HG03558 (cell line): ENCODE results near the gene CGB1.
"Not testable (repeated sequence)": the region's sequence is repeated elsewhere in the genome, so short reads cannot be mapped to it uniquely, and the experiment has no call there.

Experiments
- ATAC-seq: cut with Tn5 transposase; IDR thresholded peaks from one replicate; pipeline ENCODE4 v1.9.1; 2021; ENCODE audit warnings: moderate number of reproducible peaks; ENCODE audit not compliant: unreplicated experiment; ENCODE audit errors: extremely low read depth

CGB1 gene

DNA sequence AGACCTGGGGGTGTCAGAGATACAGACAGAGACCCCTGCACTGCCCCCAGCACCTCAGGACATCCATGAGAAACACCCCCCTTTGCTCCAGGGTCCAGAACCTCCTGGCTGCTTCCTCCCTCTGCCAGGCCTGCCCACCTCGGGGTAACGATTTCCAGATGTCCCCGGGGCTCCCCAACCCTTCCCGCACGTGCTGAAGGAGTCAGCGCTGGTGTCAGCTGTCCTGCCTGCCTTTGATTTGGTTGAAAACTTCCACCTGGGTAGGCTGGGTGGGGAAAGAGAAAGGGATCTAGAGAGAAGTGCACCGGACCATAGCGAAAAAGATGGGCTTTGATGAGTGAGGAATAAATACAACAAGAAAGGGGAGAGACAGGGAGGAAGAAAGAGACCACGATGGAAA, 22.4 kb upstream of the CGB1 start:
- no peak for ATAC-seq

DNA sequence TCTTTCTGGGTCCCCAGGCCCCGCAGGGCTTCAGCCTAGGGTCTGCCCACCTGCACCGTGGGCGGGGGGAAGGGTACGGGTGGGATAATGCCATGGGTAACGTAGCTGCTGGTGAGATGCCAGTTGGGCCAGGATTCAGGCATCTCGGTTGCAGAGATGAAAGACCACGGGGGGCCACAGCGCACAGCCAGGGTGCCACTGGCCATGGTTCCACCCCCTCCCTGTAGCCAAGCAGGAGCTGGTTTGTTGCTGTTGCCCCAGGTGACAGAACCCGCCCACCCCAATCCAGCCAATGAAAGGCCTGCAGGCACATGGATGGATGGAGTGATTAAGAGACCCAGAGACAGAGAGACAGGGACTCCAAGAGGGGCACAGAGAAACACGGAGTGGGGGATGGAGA, 21.9 kb upstream of the CGB1 start:
- ATAC-seq, result no peak

DNA sequence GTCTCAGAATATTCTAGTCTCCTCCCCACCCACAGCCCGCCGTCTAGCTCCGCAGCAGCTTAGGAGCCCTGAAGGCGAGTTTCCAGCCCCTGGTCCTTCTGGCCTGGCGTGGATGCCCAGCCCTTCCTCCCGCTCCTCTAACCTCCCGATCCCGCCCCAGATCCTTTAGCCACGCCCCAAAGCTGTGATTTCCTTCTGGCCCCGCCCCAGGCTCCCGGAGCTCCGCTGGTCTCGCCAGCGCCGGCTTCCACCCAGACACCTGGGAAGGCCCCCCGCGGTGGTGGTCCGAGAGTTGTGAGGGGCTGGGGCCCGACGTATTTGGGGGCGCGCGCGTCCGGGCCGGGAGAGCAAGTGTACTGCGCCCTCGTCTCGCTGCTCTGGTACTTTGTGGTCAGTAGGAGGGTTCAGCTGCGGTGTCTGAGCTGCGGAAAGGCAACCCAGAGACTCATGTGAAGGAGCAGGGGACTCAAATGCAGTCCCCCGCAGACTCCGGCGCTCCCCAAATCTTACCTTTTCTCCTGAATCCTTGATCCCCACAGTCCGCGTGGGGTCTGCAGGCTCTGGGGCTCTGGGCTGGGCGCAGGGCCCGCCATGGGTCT, 21.0 kb upstream of the CGB1 start, which contains the start of gene CGB7:
Gene CGB7 (minus strand): TSS at position 114 of the 599 bp plus-strand sequence. CDS start 2,374 bp downstream, outside the sequence.
- ATAC-seq, result no peak

DNA sequence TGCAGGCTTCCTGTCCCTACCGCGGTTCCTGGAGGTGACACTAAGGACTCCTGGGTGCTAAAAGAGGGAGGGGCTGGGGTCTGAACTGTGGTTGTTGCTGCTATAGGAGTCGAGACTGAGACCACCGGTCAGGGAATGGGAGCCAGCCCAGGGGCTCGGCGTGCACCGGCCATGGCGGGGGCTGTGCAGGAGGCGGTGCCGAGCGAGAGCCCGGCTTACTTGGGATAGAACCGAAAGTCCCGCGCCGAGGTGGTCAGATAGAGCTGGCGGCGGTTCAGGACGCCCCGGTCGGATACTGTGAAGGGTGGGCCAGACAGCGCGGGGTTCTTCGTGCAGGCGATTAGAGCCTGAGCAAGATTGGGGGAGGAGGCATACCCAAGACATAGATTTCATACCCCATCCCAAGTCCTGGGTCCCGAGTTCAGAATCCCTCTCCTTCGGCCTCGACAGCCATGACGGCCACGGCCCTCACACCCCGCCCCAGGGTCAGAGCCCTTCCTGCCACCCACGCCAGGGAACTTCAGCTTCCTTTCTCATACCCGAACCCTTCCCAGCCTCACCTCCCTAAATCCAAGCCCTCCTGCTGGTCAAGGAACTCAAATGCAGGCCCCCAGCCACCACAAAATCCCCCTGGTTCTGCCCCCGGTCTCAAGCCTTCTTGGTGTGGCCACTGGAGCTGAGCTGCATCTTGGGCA, 20.4 kb upstream of the CGB1 start:
- not testable (repeated sequence) for ATAC-seq

DNA sequence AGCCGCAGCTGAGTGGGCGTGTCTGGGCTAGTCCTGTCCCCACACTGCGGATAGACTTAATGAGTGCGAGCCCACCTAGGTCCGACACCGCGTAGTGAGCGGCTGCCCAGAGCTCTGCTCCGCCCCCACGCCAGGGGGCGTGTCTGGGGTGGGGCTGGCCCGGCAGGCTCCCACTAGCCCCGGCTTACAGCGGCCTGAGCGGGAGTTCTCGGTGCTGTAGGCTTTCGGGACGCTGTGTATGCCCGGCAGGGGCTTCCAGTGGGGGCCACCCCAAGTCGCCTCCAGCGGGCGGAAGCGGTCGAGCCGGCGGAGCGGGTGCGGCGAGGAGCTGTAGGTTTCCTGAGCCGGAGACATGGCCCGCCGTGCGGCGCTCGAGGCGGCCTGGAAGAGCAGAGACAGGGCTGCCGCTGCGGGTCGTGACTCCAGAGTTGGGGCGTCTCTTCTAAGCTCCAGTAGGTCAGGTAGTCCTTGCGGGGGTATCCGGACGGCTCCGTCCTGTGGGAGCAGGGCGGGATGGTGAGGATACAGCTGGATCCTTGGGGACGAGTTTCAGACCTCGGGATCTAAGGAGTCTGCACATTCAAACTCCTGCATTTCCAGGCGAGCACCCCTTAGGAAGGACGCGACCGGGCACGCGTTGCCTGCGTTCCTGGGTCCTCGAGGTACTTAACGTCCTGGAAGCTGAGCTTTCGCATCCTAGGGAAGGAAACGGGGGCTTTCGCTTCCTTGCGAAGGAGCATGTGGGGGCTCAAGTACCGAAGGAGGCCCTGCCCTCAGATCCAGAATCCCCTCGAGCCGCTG, 19.6 kb upstream of the CGB1 start:
- no peak for ATAC-seq

DNA sequence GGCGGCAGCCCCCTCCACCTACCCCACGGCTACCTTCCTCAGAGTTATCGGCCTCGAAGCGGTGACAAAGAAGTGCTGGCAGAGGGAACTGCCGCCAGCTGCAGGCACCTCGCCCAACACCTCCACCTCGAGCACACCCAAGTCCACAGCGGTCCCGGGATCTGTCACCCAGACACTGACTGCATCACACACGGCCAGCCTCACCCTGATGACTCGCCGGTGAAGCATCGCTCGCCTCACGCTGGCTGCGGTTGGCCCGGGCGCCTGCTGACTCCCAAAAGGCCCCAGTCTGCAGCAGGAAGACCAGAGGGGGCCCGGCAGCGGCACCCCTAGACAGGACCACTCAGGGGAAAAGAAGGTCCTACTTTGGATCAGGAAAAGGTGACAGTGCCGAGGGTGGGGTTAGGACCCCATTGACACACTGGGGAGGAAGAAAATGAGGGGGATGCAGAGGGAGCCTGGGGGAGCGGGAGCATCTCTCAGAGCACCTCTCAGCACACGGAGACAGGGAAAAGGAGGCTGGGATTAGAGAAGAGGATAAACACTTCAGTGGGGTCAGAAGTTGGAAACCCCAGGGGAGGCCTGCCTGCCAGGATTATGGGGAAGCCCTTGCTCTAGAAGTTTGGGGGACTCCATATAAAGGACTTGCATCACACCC, 13.8 kb upstream of the CGB1 start:
- ATAC-seq, result not testable (repeated sequence)

DNA sequence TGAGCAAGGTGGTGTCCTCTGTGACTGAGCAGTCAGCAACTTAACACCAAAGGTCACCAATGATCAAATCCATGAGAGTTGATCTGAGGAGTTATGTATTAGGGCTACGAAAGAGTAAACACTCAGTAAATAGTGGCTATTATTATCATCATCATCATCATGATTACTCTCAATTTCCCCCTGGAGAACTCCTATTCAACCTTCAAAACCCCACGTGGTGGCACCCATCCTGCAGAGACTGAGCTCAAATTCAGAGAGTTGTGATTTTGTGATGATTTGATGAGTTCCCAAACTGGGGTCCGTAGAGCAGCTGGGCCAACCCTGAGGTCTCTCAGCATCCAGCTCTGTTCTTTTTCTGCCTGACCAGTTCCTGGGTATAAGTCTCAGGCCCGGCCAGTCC, 13.1 kb upstream of the CGB1 start:
- ATAC-seq, result not testable (repeated sequence)

DNA sequence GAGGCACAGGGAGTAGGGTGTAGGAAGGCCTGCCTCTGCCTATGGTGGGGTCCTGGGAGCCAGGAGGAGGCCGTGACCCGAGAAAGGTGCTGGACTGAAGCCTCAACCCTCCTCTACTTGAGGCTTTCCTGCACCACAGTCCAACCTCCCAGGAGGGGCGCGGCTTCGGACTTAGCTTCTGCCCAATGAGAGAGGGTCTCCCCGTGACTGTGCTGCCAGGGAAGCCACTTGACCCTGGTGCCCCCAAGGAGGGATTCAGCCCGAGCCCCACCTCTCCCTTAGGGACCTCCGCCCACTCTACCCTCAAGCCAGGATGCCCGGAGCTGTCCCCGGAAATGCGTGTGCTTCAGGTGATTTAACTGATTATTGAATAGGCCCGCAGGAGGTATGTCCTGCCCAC, 12.3 kb upstream of the CGB1 start, which contains the start of gene CGB8:
Gene CGB8 (minus strand): TSS at position 101 of the 400 bp plus-strand sequence. CDS start 372 bp downstream, outside the sequence.
- ATAC-seq, result not testable (repeated sequence)

DNA sequence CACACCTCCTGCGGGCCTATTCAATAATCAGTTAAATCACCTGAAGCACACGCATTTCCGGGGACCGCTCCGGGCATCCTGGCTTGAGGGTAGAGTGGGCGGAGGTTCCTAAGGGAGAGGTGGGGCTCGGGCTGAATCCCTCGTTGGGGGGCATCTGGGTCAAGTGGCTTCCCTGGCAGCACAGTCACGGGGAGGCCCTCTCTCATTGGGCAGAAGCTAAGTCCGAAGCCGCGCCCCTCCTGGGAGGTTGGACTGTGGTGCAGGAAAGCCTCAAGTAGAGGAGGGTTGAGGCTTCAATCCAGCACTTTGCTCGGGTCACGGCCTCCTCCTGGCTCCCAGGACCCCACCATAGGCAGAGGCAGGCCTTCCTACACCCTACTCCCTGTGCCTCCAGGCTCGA, 6.9 kb upstream of the CGB1 start, which contains the start of gene CGB5:
Gene CGB5 (plus strand): TSS at position 301 of the 400 bp plus-strand sequence. CDS start 362 bp downstream, outside the sequence.
- not testable (repeated sequence) for ATAC-seq

DNA sequence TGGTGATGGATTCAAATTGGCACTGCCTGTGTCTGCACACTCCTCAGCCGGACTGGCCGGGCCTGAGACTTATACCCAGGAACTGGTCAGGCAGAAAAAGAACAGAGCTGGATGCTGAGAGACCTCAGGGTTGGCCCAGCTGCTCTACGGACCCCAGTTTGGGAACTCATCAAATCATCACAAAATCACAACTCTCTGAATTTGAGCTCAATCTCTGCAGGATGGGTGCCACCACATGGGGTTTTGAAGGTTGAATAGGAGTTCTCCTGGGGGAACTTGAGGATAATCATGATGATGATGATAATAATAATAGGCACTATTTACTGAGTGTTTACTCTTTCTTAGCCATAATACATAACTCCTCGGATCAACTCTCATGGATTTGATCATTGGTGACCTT, 6.0 kb upstream of the CGB1 start:
- ATAC-seq, result not testable (repeated sequence)

DNA sequence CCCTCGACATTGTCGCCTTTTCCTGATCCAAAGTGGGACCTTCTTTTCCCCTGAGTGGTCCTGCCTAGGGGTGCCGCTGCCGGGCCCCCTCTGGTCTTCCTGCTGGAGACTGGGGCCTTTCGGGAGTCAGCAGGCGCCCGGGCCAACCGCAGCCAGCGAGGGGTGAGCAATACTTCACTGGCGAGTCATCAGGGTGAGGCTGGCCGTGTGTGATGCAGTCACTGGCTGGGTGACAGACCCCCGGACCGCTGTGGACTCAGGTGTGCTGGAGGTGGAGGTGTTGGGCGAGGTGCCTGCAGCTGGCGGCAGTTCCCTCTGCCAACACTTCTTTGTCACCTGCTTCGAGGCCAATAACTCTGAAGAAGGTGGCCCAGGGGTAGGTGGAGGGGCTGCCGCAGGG, 5.5 kb upstream of the CGB1 start:
- no peak for ATAC-seq

DNA sequence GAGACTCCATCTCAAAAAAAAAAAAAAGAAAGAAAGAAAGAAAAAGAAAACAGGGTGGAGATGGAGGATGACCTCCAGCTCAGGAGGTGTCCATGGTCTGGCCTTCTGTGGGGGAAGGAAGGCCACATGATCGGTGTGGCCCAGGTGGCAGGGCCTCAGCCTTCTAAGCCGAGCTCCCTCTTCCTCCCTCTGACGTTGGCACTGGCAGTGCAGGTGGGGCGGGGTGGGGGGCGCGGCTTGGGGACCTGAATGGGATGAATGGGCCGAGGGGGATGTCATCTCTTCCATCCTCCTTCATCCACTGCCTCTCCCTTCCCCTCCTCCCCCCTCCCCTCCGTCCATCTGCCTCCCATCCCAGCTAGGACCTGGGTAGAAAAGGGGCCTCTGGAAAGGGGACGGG, 3.0 kb upstream of the CGB1 start:
- not testable (repeated sequence) for ATAC-seq

DNA sequence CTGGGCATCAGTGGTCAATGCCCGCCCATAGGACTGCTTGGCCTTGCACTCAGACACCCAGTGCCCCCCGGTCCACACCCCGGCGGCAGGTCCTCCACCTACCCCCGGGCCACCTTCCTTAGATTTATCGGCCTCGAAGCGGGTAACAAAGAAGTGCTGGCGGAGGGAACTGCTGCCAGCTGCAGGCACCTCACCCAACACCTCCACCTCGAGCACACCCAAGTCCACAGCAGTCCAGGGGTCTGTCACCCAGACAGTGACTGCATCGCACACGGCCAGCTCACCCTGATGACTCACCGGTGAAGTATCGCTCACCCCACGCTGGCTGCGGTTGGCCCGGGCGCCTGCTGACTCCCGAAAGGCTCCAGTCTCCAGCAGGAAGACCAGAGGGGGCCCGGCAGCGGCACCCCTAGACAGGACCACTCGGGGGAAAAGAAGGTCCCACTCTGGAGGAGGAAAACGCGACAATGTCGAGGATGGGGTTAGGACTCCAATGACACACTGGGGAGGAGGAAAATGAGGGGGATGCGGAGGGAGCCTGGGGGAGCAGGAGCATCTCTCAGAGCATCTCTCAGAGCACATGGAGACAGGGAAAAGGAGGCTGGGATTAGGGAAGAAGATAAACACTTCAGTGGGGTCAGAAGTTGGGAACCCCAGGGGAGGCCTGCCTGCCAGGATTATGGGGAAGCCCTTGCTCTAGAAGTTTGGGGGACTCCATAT, 2.0 kb upstream of the CGB1 start:
- not testable (repeated sequence) for ATAC-seq

DNA sequence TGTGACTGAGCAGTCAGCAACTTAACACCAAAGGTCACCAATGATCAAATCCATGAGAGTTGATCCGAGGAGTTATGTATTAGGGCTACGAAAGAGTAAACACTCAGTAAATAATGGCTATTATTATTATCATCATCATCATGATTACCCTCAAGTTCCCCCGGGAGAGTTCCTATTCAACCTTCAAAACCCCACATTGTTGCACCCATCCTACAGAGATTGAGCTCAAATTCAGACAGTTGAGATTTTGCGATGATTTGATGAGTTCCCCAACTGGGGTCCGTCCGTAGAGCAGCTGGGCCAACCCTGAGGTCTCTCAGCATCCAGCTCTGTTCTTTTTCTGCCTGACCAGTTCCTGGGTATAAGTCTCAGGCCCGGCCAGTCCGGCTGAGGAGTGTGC, 1.4 kb upstream of the CGB1 start:
- ATAC-seq, result not testable (repeated sequence)

DNA sequence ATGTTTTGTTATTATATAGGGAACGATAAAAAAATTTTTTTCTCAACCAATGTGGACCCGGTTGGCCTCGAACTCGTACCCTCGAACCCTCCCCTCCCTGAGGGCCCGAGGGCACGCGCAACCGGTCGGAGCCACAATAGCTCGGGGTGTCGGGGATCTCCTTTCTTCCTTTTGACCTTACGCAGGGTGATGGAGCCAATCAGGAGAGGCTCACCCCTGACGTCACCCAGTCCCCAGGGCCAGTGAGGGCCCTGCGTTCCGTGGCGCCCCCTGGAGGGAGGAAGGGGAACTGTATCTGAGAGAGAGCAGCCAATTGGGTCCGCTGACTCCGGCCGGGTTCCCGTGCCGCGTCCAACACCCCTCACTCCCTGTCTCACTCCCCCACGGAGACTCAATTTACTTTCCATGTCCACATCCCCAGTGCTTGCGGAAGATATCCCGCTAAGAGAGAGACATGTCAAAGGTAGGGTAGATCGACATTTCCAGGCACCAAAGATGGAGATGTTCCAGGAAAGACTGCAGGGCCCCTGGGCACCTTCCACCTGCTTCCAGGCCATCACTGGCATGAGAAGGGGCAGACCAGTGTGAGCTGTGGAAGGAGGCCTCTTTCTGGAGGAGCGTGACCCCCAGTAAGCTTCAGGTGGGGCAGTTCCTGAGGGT, 4.9 kb downstream of the CGB1 start, which contains the start of gene CGB2:
Gene CGB2 (plus strand): TSS at position 249 of the 660 bp plus-strand sequence. CDS start 206 bp downstream, at position 455.
- not testable (repeated sequence) for ATAC-seq

DNA sequence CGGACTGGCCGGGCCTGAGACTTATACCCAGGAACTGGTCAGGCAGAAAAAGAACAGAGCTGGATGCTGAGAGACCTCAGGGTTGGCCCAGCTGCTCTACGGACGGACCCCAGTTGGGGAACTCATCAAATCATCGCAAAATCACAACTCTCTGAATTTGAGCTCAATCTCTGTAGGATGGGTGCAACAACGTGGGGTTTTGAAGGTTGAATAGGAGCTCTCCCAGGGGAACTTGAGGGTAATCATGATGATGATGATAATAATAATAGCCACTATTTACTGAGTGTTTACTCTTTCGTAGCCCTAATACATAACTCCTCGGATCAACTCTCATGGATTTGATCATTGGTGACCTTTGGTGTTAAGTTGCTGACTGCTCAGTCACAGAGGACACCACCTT, 6.4 kb downstream of the CGB1 start:
- not testable (repeated sequence) for ATAC-seq

DNA sequence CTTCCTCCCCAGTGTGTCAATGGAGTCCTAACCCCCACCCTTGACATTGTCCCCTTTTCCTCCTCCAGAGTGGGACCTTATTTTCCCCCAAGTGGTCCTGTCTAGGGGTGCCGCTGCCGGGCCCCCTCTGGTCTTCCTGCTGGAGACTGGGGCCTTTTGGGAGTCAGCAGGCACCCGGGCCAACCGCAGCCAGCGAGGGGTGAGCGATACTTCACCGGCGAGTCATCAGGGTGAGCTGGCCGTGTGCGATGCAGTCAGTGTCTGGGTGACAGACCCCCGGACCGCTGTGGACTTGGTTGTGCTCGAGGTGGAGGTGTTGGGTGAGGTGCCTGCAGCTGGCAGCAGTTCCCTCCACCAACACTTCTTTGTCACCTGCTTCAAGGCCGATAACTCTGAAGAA, 6.9 kb downstream of the CGB1 start:
- not testable (repeated sequence) for ATAC-seq

DNA sequence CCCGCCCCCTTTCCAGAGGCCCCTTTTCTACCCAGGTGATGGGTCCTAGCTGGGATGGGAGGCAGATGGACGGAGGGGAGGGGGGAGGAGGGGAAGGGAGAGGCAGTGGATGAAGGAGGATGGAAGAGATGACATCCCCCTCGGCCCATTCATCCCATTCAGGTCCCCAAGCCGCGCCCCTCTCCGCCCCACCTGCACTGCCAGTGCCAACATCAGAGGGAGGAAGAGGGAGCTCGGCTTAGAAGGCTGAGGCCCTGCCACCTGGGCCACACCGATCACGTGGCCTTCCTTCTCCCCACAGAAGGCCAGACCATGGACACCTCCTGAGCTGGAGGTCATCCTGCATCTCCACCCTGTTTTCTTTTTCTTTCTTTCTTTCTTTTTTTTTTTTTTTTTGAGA, 8.0 kb downstream of the CGB1 start:
- ATAC-seq, result not testable (repeated sequence)

DNA sequence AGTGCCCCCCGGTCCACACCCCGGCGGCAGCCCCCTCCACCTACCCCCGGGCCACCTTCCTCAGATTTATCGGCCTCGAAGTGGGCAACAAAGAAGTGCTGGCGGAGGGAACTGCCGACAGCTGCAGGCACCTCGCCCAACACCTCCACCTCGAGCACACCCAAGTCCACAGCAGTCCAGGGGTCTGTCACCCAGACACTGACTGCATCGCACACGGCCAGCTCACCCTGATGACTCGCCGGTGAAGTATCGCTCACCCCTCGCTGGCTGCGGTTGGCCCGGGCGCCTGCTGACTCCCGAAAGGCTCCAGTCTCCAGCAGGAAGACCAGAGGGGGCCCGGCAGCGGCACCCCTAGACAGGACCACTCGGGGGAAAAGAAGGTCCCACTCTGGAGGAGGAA, 11.1 kb downstream of the CGB1 start:
- not testable (repeated sequence) for ATAC-seq
